HCT116 (cell line): ENCODE results near the gene ARMH4. TPM values are rescaled to one million over a fixed set of nuclear protein-coding genes. Genes with fewer than 3 reads are reported as not detected.

ENCODE experiments used
- ATAC-seq: fragments of 200-7000 bp; cut with Tn5 transposase; 2 replicates; pipeline ENCODE4 v1.9.1; 2020; ENCODE audit warnings: mild to moderate bottlenecking, moderate library complexity
- BruUV-seq: library from RNA; stranded (reverse); fragments of 400-500 nt; replicated peaks from 2 replicates; lab custom pipeline; 2021; lab: Mats Ljungman, UMichigan
- CTCF ChIA-PET: fragments of 300-600 bp; sonication (Branson Sonifier 250); formaldehyde crosslinking; loops from one replicate; lab custom pipeline; 2021; ENCODE audit warnings: antibody characterized with exemption; lab: Charles Lee
- POLR2A ChIA-PET: fragments of 300-600, 350-600 bp; sonication (Branson Sonifier 250); formaldehyde crosslinking; loops from one replicate; lab custom pipeline; 2021; ENCODE audit warnings: antibody characterized with exemption; lab: Charles Lee
- RAD21 ChIA-PET, 2 experiments: fragments of 300-600 bp; sonication (Branson Sonifier 250); formaldehyde crosslinking; loops; one replicate each; lab custom pipeline; 2023; ENCODE audit warnings: low total read pairs in 2 of 2; ENCODE audit not compliant: uncharacterized antibody in 2 of 2, unreplicated experiment in 2 of 2, low non-redundant PET in 1 of 2; lab: Charles Lee
- DNase-seq: peaks from one replicate; pipeline ENCODE4 v3.0.0-alpha.2; 2010; ENCODE audit warnings: low read depth, low spot score
- H2AFZ ChIP-seq: fragments of 200-600 bp; shearing (Covaris generic), sonication (generic); 2 replicates; pipeline ENCODE4 v1.6.1; 2017; ENCODE audit warnings: low read depth, mixed run types, mixed read lengths, antibody characterized with exemption, low read length; ENCODE audit not compliant: poor library complexity, severe bottlenecking
- H3K27ac ChIP-seq: 2 replicates; pipeline ENCODE4 v1.5.1; 2012; ENCODE audit warnings: low read depth, low read length
- H3K27me3 ChIP-seq: fragments of 200-600 bp; sonication (generic); 2 replicates; pipeline ENCODE4 v1.6.1; 2016; ENCODE audit warnings: mixed run types, low read length, mixed read lengths; ENCODE audit not compliant: insufficient read depth
- H3K36me3 ChIP-seq, 2 experiments: fragments of 200-500 bp in 1 of 2; fragments of 200-600 bp in 1 of 2; sonication (Bioruptor generic) in 1 of 2; sonication (generic) in 1 of 2; 2 replicates each; pipeline versions ENCODE4 v1.5.1 to v1.6.1; 2014 to 2016; ENCODE audit warnings: low read length in 2 of 2, inconsistent platforms in 1 of 2, mixed read lengths in 1 of 2, mixed run types in 1 of 2; ENCODE audit not compliant: insufficient read depth in 2 of 2, control insufficient read depth in 1 of 2
- H3K4me1 ChIP-seq, 2 experiments: fragments of 200-600 bp in 1 of 2; sonication (generic) in 1 of 2; 2 replicates each; pipeline versions ENCODE4 v1.5.1 to v1.6.1; 2012 to 2017; ENCODE audit warnings: low read length in 2 of 2, inconsistent platforms in 1 of 2, mild to moderate bottlenecking in 1 of 2, mixed read lengths in 1 of 2, mixed run types in 1 of 2, moderate library complexity in 1 of 2; ENCODE audit not compliant: insufficient read depth in 2 of 2, control insufficient read depth in 1 of 2
- H3K4me2 ChIP-seq: fragments of 200-600 bp; sonication (generic); 2 replicates; pipeline ENCODE4 v1.6.1; 2017; ENCODE audit warnings: mixed run types, low read length, mixed read lengths
- H3K4me3 ChIP-seq, 2 experiments: fragments of 200-600 bp in 1 of 2; sonication (generic) in 1 of 2; replicated peaks in 1 of 2; 2 replicates each; pipeline ENCODE4 v1.5.1; 2011 to 2016; ENCODE audit warnings: low read length in 2 of 2, control low read depth in 1 of 2, low read depth in 1 of 2, mild to moderate bottlenecking in 1 of 2, mixed read lengths in 1 of 2, mixed run types in 1 of 2
- H3K79me2 ChIP-seq: fragments of 200-600 bp; sonication (generic); 2 replicates; pipeline ENCODE4 v1.6.1; 2017; ENCODE audit warnings: mild to moderate bottlenecking, mixed run types, low read length, moderate library complexity, mixed read lengths; ENCODE audit not compliant: insufficient read depth
- H3K9ac ChIP-seq: fragments of 200-600 bp; sonication (generic); 2 replicates; pipeline ENCODE4 v1.6.1; 2016; ENCODE audit warnings: low read length, mixed read lengths
- H3K9me2 ChIP-seq: fragments of 200-600 bp; sonication (generic), shearing (Covaris generic); 2 replicates; pipeline ENCODE4 v1.6.1; 2017; ENCODE audit warnings: mixed run types, mild to moderate bottlenecking, moderate library complexity; ENCODE audit not compliant: insufficient read depth
- H3K9me3 ChIP-seq, 2 experiments: fragments of 200-500 bp in 1 of 2; fragments of 200-600 bp in 1 of 2; sonication (Bioruptor generic) in 1 of 2; sonication (generic) in 1 of 2; 2 replicates each; pipeline ENCODE4 v1.6.1; 2014 to 2017; ENCODE audit warnings: low read length in 2 of 2, mixed read lengths in 2 of 2, inconsistent platforms in 1 of 2, low read depth in 1 of 2, mild to moderate bottlenecking in 1 of 2, mixed run types in 1 of 2, moderate library complexity in 1 of 2; ENCODE audit not compliant: control insufficient read depth in 1 of 2, insufficient read depth in 1 of 2
- H4K20me1 ChIP-seq: fragments of 200-600 bp; sonication (generic), shearing (Covaris generic); 2 replicates; pipeline ENCODE4 v1.6.1; 2017; ENCODE audit warnings: mixed run types, mild to moderate bottlenecking, moderate library complexity; ENCODE audit not compliant: insufficient read depth
- CBX3 ChIP-seq: IDR thresholded peaks from 2 replicates; pipeline ENCODE4 v1.6.1; 2012; ENCODE audit warnings: low read depth
- CEBPB ChIP-seq: IDR thresholded peaks from 2 replicates; pipeline ENCODE4 v1.6.1; 2012; ENCODE audit warnings: low read depth
- EGR1 ChIP-seq: IDR thresholded peaks from 2 replicates; pipeline ENCODE4 v1.6.1; 2012; ENCODE audit warnings: low read depth
- ELF1 ChIP-seq: IDR thresholded peaks from 2 replicates; pipeline ENCODE4 v1.6.1; 2012; ENCODE audit warnings: low read depth, borderline replicate concordance
- EZH2 ChIP-seq: fragments of 200-600 bp; sonication (generic); IDR thresholded peaks from 2 replicates; pipeline ENCODE4 v1.6.1; 2017; ENCODE audit warnings: antibody characterized with exemption, mixed run types
- FOSL1 ChIP-seq: IDR thresholded peaks from 2 replicates; pipeline ENCODE4 v1.6.1; 2012; ENCODE audit warnings: low read depth
- MAX ChIP-seq: IDR thresholded peaks from 2 replicates; pipeline ENCODE4 v1.6.1; 2012
- REST ChIP-seq: IDR thresholded peaks from 2 replicates; pipeline ENCODE4 v1.6.1; 2012; ENCODE audit warnings: low read depth
- SIN3A ChIP-seq: IDR thresholded peaks from 2 replicates; pipeline ENCODE4 v1.6.1; 2012; ENCODE audit warnings: low read depth
- SP1 ChIP-seq: IDR thresholded peaks from 2 replicates; pipeline ENCODE4 v1.6.1; 2012; ENCODE audit warnings: low read depth
- YY1 ChIP-seq: IDR thresholded peaks from 2 replicates; pipeline ENCODE4 v1.6.1; 2011; ENCODE audit warnings: low read length, low read depth, moderate library complexity, mild to moderate bottlenecking; ENCODE audit not compliant: insufficient replicate concordance; ENCODE audit errors: extremely low read depth
- ZBTB33 ChIP-seq: IDR thresholded peaks from 2 replicates; pipeline ENCODE4 v1.6.1; 2011; ENCODE audit warnings: mild to moderate bottlenecking, low read length, moderate library complexity; ENCODE audit not compliant: insufficient replicate concordance; ENCODE audit errors: extremely low read depth
- ZFX ChIP-seq: fragments of 450-650 bp; IDR thresholded peaks from 2 replicates; pipeline ENCODE4 v1.6.1; 2017
- intact Hi-C: fragments of 100-400 bp; cut with micrococcal nuclease; formaldehyde crosslinking; loops from 2 replicates; pipeline ENCODE4 v1.10.0; 2022
- total RNA-seq: library from RNA; stranded (reverse); gene quantifications from one replicate; pipeline ENCODE4 v1.2.1, GENCODE V29; 2021; ENCODE audit not compliant: unreplicated experiment

Gene ARMH4
- total RNA-seq, 1 experiment from 2014 or later = 1.7 TPM

GRCh38 chr14:58149196-58149595 lies 2.8 kb downstream of the ARMH4 start:
- Histone ChIP-seq H3K4me2 (no peak overlapping the region), H4K20me1 (no peaks in the 10 kb centered on the region), H3K36me3 (no peaks in the 10 kb centered on the region), H3K4me3 (no peak overlapping the region), H3K27ac (no peak overlapping the region), H3K9ac (no peak overlapping the region), H3K4me1 (peaks cover 6 to 16% of the 10 kb centered on the region in 2 experiments; a peak in 2 of 4 replicates), H3K79me2 (no peaks in the 10 kb centered on the region), H2AFZ (no peak overlapping the region), H3K9me2 (no peaks in the 10 kb centered on the region), H3K27me3 (peaks cover 42% of the 10 kb centered on the region), H3K9me3 (no peaks in the 10 kb centered on the region)
- ChIA-PET CTCF (no interaction called here), POLR2A (no interaction called here), RAD21 (no interaction called here)
- BruUV-seq = no TSS peak
- ATAC-seq = no peak
- intact Hi-C loops = no loop called here
- TF ChIP-seq MAX (no peak), CEBPB (no peak)
- no peak for DNase-seq

GRCh38 chr14:58146399-58146798 lies 5.6 kb downstream of the ARMH4 start:
- Histone ChIP-seq H3K79me2 (no peaks in the 10 kb centered on the region), H3K4me3 (no peak overlapping the region), H3K4me1 (peaks cover under 1 to 3% of the 10 kb centered on the region in 2 experiments; a peak in 1 of 4 replicates), H3K4me2 (no peak overlapping the region), H4K20me1 (no peaks in the 10 kb centered on the region), H3K27me3 (peaks cover 38% of the 10 kb centered on the region), H3K9ac (no peak overlapping the region), H3K36me3 (no peaks in the 10 kb centered on the region), H3K9me2 (no peaks in the 10 kb centered on the region), H3K9me3 (no peaks in the 10 kb centered on the region), H3K27ac (no peak overlapping the region), H2AFZ (no peak overlapping the region)
- TF ChIP-seq ZBTB33 (no peak), SIN3A (no peak), FOSL1 (no peak), ZFX (no peak), EZH2 (no peak), YY1 (no peak), EGR1 (no peak), SP1 (no peak), CBX3 (no peak), MAX (no peak), REST (no peak), ELF1 (no peak)
- POLR2A ChIA-PET = no interaction called here
- BruUV-seq = no TSS peak
- DNase-seq (no peak), ATAC-seq (no peak)
- CTCF ChIA-PET = no interaction called here
- intact Hi-C loops = no loop called here
- RAD21 ChIA-PET = no interaction called here
